Activated naive CD8-positive, alpha-beta T cell treated with anti-CD3 and anti-CD28 coated beads for 36 hours (primary cell): ENCODE measurements around the gene INS. TPM values are rescaled to one million over a fixed set of nuclear protein-coding genes. Genes with fewer than 3 reads are reported as not detected.

Experiments
- DNase-seq: peaks from one replicate; pipeline ENCODE4 v3.0.0; 2021
- H3K27ac Mint-ChIP-seq: one replicate; pipeline ENCODE4 v1.8.0; 2022; ENCODE audit warnings: mild to moderate bottlenecking, moderate library complexity, mixed read lengths
- H3K27me3 Mint-ChIP-seq: one replicate; pipeline ENCODE4 v1.8.0; 2022; ENCODE audit warnings: mild to moderate bottlenecking, mixed read lengths
- H3K36me3 Mint-ChIP-seq: one replicate; pipeline ENCODE4 v1.8.0; 2021; ENCODE audit warnings: mild to moderate bottlenecking, mixed read lengths
- H3K4me1 Mint-ChIP-seq: one replicate; pipeline ENCODE4 v1.8.0; 2021; ENCODE audit warnings: mixed read lengths
- H3K4me3 Mint-ChIP-seq: one replicate; pipeline ENCODE4 v1.8.0; 2022; ENCODE audit warnings: mild to moderate bottlenecking, moderate library complexity, mixed read lengths
- H3K9me3 Mint-ChIP-seq: one replicate; pipeline ENCODE4 v1.8.0; 2022; ENCODE audit warnings: mixed read lengths
- total RNA-seq, 2 experiments: library from RNA; stranded (reverse); gene quantifications; one replicate each; pipeline ENCODE4 v1.2.3, GENCODE V29; 2021

INS gene
- total RNA-seq, 2 experiments from 2014 or later, result not detected

- no peak overlapping the region for H3K27ac Mint-ChIP-seq
These were observed 7.3 kb downstream of the INS start for GRCh38 chr11:2153581-2154194.

GRCh38 chr11:2151500-2152257 is 9.3 kb downstream of the INS start:
- Mint-ChIP-seq H3K9me3 (no peaks in the 10 kb centered on the region), H3K4me1 (peaks cover 11% of the 10 kb centered on the region), H3K36me3 (no peaks in the 10 kb centered on the region), H3K27ac (no peak overlapping the region), H3K27me3 (peaks cover 44% of the 10 kb centered on the region), H3K4me3 (no peak overlapping the region)
- DNase-seq, result peak; percentile 73

More at GRCh38 chr11:2153581-2154194, 7.3 kb downstream of the INS start:
- Mint-ChIP-seq H3K36me3 (no peaks in the 10 kb centered on the region), H3K9me3 (no peaks in the 10 kb centered on the region), H3K4me3 (no peak overlapping the region), H3K4me1 (peaks cover 11% of the 10 kb centered on the region), H3K27me3 (peaks cover 26% of the 10 kb centered on the region)
- no peak for DNase-seq

- H3K27me3 Mint-ChIP-seq, result peaks cover 59% of the 10 kb centered on the region
- no peak overlapping the region for H3K27ac Mint-ChIP-seq
- no peaks in the 10 kb centered on the region for H3K36me3 Mint-ChIP-seq
- no peak for DNase-seq
- H3K9me3 Mint-ChIP-seq, result no peaks in the 10 kb centered on the region
- H3K4me3 Mint-ChIP-seq, result no peak overlapping the region
- H3K4me1 Mint-ChIP-seq, result peaks cover 11% of the 10 kb centered on the region
These were observed 10.9 kb downstream of the INS start for GRCh38 chr11:2149864-2150847.

GRCh38 chr11:2149460-2149859 is 11.5 kb downstream of the INS start:
- Mint-ChIP-seq H3K9me3 (no peaks in the 10 kb centered on the region), H3K4me3 (no peak overlapping the region), H3K27me3 (peaks cover 66% of the 10 kb centered on the region), H3K4me1 (peaks cover 11% of the 10 kb centered on the region), H3K36me3 (no peaks in the 10 kb centered on the region), H3K27ac (no peak overlapping the region)
- no peak for DNase-seq

GRCh38 chr11:2148595-2148994 is 12.4 kb downstream of the INS start:
- no peaks in the 10 kb centered on the region for H3K9me3 Mint-ChIP-seq

GRCh38 chr11:2147391-2147790 is 13.6 kb downstream of the INS start:
- Mint-ChIP-seq H3K4me1 (peaks cover 25% of the 10 kb centered on the region), H3K27ac (no peak overlapping the region), H3K4me3 (no peak overlapping the region), H3K9me3 (no peaks in the 10 kb centered on the region), H3K27me3 (peaks cover 82% of the 10 kb centered on the region), H3K36me3 (no peaks in the 10 kb centered on the region)
- no peak for DNase-seq

More at GRCh38 chr11:2148595-2148994, 12.4 kb downstream of the INS start:
- Mint-ChIP-seq H3K27me3 (peaks cover 72% of the 10 kb centered on the region), H3K4me3 (no peak overlapping the region), H3K36me3 (no peaks in the 10 kb centered on the region), H3K4me1 (peaks cover 13% of the 10 kb centered on the region), H3K27ac (no peak overlapping the region)
- DNase-seq, result no peak

GRCh38 chr11:2146051-2146450 is 15.0 kb downstream of the INS start:
- H3K27ac Mint-ChIP-seq, result no peak overlapping the region
- H3K9me3 Mint-ChIP-seq, result no peaks in the 10 kb centered on the region
- H3K4me1 Mint-ChIP-seq, result peaks cover 27% of the 10 kb centered on the region

GRCh38 chr11:2144544-2145248 is 16.3 kb downstream of the INS start:
- H3K27me3 Mint-ChIP-seq, result peaks cover 89% of the 10 kb centered on the region
- no peak for DNase-seq
- H3K4me1 Mint-ChIP-seq, result peaks cover 26% of the 10 kb centered on the region
- H3K4me3 Mint-ChIP-seq, result no peak overlapping the region
- H3K36me3 Mint-ChIP-seq, result no peaks in the 10 kb centered on the region
- no peaks in the 10 kb centered on the region for H3K9me3 Mint-ChIP-seq
- no peak overlapping the region for H3K27ac Mint-ChIP-seq

More at GRCh38 chr11:2146051-2146450, 15.0 kb downstream of the INS start:
- no peaks in the 10 kb centered on the region for H3K36me3 Mint-ChIP-seq
- peaks cover 91% of the 10 kb centered on the region for H3K27me3 Mint-ChIP-seq
- H3K4me3 Mint-ChIP-seq, result no peak overlapping the region
- DNase-seq, result no peak

GRCh38 chr11:2143799-2144543 is 17.0 kb downstream of the INS start:
- Mint-ChIP-seq H3K9me3 (no peaks in the 10 kb centered on the region), H3K4me1 (peaks cover 26% of the 10 kb centered on the region), H3K36me3 (no peaks in the 10 kb centered on the region), H3K4me3 (peak overlapping the region; percentile 40), H3K27me3 (peaks cover 84% of the 10 kb centered on the region), H3K27ac (no peak overlapping the region)
- DNase-seq, result no peak

- peaks cover 26% of the 10 kb centered on the region for H3K4me1 Mint-ChIP-seq
- no peak overlapping the region for H3K27ac Mint-ChIP-seq
- peaks cover 81% of the 10 kb centered on the region for H3K27me3 Mint-ChIP-seq
- H3K4me3 Mint-ChIP-seq, result peak overlapping the region; percentile 40
- no peak for DNase-seq
- no peaks in the 10 kb centered on the region for H3K36me3 Mint-ChIP-seq
- no peaks in the 10 kb centered on the region for H3K9me3 Mint-ChIP-seq
These were observed 17.6 kb downstream of the INS start for GRCh38 chr11:2143477-2143798.

GRCh38 chr11:2142762-2143202 is 18.2 kb downstream of the INS start:
- Mint-ChIP-seq H3K27me3 (peaks cover 78% of the 10 kb centered on the region), H3K4me1 (peaks cover 28% of the 10 kb centered on the region), H3K4me3 (peak overlapping the region; percentile 60), H3K27ac (no peak overlapping the region), H3K9me3 (no peaks in the 10 kb centered on the region), H3K36me3 (no peaks in the 10 kb centered on the region)
- peak; percentile 57 for DNase-seq

GRCh38 chr11:2142300-2142759 is 18.7 kb downstream of the INS start:
- Mint-ChIP-seq H3K4me3 (no peak overlapping the region), H3K27ac (no peak overlapping the region), H3K9me3 (no peaks in the 10 kb centered on the region), H3K4me1 (peaks cover 28% of the 10 kb centered on the region), H3K36me3 (no peaks in the 10 kb centered on the region), H3K27me3 (peaks cover 80% of the 10 kb centered on the region)
- DNase-seq, result no peak

- Mint-ChIP-seq H3K4me3 (no peak overlapping the region), H3K27ac (no peak overlapping the region), H3K27me3 (peaks cover 80% of the 10 kb centered on the region), H3K9me3 (no peaks in the 10 kb centered on the region), H3K36me3 (no peaks in the 10 kb centered on the region), H3K4me1 (peaks cover 28% of the 10 kb centered on the region)
- DNase-seq, result no peak
These were observed 20.3 kb downstream of the INS start for GRCh38 chr11:2140411-2141400.
